ENCODE data around the gene INHBB. TPM values are rescaled to one million over a fixed set of nuclear protein-coding genes. Genes with fewer than 3 reads are reported as not detected.

INHBB gene
- total RNA-seq, 1 donor from 2014 or later: 0.34 TPM

DNA sequence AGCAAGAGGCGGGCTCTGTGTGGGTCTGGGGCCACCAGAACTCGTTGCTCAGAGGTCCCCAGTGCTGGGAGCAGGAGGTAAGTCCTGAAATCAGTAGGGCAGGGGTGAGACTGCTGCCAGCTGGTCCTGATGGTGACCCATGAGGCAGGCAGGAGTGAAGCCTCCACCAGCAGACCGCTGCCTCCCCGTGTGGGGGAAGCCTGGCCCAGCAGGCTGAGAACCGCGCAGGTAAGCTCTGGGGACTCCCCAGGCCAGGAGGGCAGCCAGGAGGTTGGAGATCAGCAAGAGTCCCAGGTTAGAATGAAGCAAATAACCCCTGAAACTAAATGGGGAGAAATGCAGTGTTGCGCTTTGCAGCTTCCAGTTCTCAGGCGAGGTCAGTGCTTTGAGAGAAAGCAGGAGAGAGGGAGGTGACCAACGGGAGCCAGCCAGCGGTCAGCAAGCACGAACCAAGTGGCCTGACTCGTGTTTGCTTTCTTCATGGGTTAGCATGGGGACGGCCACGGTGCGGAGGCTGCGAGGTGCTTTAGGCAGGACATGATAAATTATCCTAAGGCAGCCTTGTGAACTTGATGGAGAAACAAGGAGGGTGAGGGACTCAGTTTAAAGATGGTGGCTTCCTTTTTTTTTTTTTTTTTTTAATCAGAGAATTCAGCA lies 26.2 kb downstream of the INHBB start:
- Mint-ChIP-seq H3K4me3 (ENCODE audit: unreplicated experiment) (no peak overlapping the region), H3K36me3 (ENCODE audit: unreplicated experiment) (no peaks in the 10 kb centered on the region), H3K27ac (ENCODE audit: unreplicated experiment) (no peak overlapping the region), H3K4me1 (ENCODE audit: low read depth, unreplicated experiment) (no peaks in the 10 kb centered on the region), H3K9me3 (ENCODE audit: unreplicated experiment) (peaks cover 4% of the 10 kb centered on the region), H3K27me3 (ENCODE audit: unreplicated experiment) (peaks cover 7% of the 10 kb centered on the region)
- TF ChIP-seq, protein P1, sequence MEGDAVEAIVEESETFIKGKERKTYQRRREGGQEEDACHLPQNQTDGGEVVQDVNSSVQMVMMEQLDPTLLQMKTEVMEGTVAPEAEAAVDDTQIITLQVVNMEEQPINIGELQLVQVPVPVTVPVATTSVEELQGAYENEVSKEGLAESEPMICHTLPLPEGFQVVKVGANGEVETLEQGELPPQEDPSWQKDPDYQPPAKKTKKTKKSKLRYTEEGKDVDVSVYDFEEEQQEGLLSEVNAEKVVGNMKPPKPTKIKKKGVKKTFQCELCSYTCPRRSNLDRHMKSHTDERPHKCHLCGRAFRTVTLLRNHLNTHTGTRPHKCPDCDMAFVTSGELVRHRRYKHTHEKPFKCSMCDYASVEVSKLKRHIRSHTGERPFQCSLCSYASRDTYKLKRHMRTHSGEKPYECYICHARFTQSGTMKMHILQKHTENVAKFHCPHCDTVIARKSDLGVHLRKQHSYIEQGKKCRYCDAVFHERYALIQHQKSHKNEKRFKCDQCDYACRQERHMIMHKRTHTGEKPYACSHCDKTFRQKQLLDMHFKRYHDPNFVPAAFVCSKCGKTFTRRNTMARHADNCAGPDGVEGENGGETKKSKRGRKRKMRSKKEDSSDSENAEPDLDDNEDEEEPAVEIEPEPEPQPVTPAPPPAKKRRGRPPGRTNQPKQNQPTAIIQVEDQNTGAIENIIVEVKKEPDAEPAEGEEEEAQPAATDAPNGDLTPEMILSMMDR (IDR thresholded peaks at IDR 0.05; ENCODE audit: partially characterized antibody, unreplicated experiment): no peak
- DNase-seq: no peak

DNA sequence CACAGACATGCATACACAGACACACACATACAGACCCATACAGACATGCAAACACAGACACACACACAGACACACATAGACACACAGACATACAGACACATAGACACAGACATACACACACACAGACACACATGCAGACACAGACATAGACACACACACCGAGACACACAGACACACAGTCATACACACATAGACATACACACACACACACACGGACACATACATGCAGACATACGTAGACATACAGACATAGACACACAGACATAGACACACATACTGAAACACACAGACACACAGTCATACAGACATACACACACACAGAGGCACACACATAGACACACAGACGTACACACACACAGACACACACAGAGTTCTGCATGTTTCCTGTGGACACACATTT lies 26.9 kb downstream of the INHBB start:
- Mint-ChIP-seq H3K27me3 (ENCODE audit: unreplicated experiment) (peaks cover 10% of the 10 kb centered on the region), H3K27ac (ENCODE audit: unreplicated experiment) (no peak overlapping the region), H3K9me3 (ENCODE audit: unreplicated experiment) (peaks cover 4% of the 10 kb centered on the region), H3K4me1 (ENCODE audit: low read depth, unreplicated experiment) (no peaks in the 10 kb centered on the region), H3K36me3 (ENCODE audit: unreplicated experiment) (no peaks in the 10 kb centered on the region), H3K4me3 (ENCODE audit: unreplicated experiment) (no peak overlapping the region)
- TF ChIP-seq, protein P1 (IDR thresholded peaks at IDR 0.05; ENCODE audit: partially characterized antibody, unreplicated experiment): no peak
- DNase-seq: no peak

DNA sequence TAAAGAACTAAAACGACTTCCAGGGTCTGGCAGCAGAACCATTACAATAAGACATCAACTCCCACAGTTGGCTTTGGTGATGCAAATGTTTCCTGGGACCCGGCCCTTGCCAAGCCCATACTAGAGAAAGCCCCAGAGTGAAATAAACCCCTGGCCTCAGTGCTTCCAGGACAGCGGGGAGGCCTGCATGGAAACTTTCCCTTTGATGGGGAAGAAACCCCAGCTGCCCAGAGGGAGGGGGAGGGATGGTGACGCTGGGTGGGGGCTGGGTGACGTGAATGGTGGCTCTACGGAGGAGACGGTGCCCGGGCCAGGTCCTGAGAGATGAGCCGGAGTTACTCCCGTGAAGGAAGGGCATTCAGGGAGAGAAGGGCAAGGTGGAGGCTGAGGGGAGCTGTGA lies 27.5 kb downstream of the INHBB start:
- Mint-ChIP-seq H3K4me3 (ENCODE audit: unreplicated experiment) (no peak overlapping the region), H3K4me1 (ENCODE audit: low read depth, unreplicated experiment) (no peaks in the 10 kb centered on the region), H3K27me3 (ENCODE audit: unreplicated experiment) (peaks cover 11% of the 10 kb centered on the region), H3K9me3 (ENCODE audit: unreplicated experiment) (peaks cover 4% of the 10 kb centered on the region), H3K27ac (ENCODE audit: unreplicated experiment) (no peak overlapping the region), H3K36me3 (ENCODE audit: unreplicated experiment) (no peaks in the 10 kb centered on the region)
- DNase-seq: no peak
- TF ChIP-seq, protein P1 (IDR thresholded peaks at IDR 0.05; ENCODE audit: partially characterized antibody, unreplicated experiment): no peak

DNA sequence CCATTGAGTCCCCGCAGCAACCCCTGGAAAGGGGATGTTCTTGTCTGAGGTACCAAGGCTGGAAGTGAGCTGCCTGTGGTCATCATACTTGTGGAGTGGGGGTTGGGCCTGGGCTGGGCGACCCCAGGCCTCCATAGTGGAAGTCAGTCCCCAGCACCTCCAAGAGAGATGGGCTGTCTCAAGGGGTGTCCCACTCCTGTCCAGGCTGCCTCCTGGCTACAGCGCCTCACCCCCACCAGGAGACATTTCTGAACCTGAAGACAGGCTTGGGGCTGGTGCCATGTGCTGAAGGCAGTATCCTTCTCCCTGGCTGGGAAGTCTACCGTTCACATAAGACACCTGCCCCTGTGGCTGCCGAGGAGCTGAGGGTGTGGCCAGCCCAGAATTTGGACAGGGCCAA lies 28.9 kb downstream of the INHBB start:
- H3K27ac Mint-ChIP-seq (ENCODE audit: unreplicated experiment): no peak overlapping the region

More for the DNA sequence above, 28.9 kb downstream of the INHBB start:
- Mint-ChIP-seq H3K4me3 (ENCODE audit: unreplicated experiment) (no peak overlapping the region), H3K4me1 (ENCODE audit: low read depth, unreplicated experiment) (no peaks in the 10 kb centered on the region), H3K9me3 (ENCODE audit: unreplicated experiment) (peaks cover 4% of the 10 kb centered on the region), H3K27me3 (ENCODE audit: unreplicated experiment) (peaks cover 10% of the 10 kb centered on the region), H3K36me3 (ENCODE audit: unreplicated experiment) (no peaks in the 10 kb centered on the region)
- no peak for DNase-seq
- TF ChIP-seq, protein P1 (IDR thresholded peaks at IDR 0.05; ENCODE audit: partially characterized antibody, unreplicated experiment): no peak

All from glutamatergic neuron (in vitro differentiated cells).